ENCODE results near the gene RACGAP1. TPM values are rescaled to one million over a fixed set of nuclear protein-coding genes. Genes with fewer than 3 reads are reported as not detected.

RACGAP1 gene
- total and polyA plus RNA-seq, 2 of the 8 experiments (the other 6 are each of a cell fraction or from before 2014, with no cell fraction given) = 18.0 to 66.3 TPM

DNA sequence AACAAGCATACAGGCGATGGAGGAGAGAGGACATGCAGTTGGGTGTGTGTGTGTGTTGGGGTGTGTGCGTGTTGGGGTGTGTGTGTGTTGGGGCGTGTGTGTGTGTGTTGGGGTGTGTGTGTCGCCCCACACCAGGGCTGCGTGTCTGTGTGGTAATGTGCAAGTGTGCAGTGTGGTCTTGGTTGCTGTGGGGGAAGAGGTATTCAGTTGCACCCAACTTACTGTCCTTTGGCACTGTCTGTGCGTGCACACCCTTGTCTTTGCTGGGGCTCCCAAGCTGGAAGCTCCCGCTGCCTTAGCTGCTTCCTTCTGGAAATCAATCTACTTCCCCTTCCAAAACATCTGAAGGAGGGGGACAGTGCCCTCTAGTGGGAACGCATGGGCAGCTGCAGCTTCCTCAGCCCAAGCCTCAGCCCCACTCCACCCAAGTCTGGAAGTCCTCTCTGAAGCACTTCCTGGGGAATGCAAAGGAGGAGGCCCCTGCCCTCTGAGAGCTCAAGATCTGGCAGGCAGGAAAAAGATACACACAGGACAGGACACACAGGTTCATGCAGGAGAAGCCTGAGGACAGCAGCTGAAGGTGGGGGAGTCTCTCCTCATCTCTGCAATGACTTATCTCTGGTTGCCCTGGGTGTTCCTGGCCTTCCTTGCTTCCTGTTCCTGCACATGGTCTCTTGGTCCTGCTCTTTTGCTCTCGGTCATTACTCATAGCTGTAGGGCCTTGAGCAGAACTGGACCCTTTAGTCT lies 45.2 kb upstream of the RACGAP1 start:
- no peak overlapping the region for H3K23ac ChIP-seq (ENCODE audit: insufficient read length)
- no peak overlapping the region for H3K14ac ChIP-seq (ENCODE audit: insufficient read length)
- H2BK12ac ChIP-seq (ENCODE audit: low read depth, low read length) = peak overlapping the region; percentile 45; the same call in 1 of the 2 replicates
- H2AFZ ChIP-seq (ENCODE audit: low read length) = peak overlapping the region; percentile 83; the same call in 1 of the 2 replicates
- no peak for FAIRE-seq
- no peaks in the 10 kb centered on the region for H3K9me3 ChIP-seq (ENCODE audit: insufficient read depth in 2 of 2, low read depth in 1 of 2, low read length in 1 of 2)
- H3K79me2 ChIP-seq (ENCODE audit: control insufficient read depth in 1 of 2, insufficient read depth in 2 of 2, low read length in 2 of 2) = no peaks in the 10 kb centered on the region
- H3K27me3 ChIP-seq (replicated peaks in 1 of 4; ENCODE audit: control insufficient read depth in 3 of 4, extremely low read depth in 1 of 4, insufficient read depth in 3 of 4, low read length in 3 of 4) = peaks cover 0 to 4% (median 0%) of the 10 kb centered on the region in 4 experiments; a peak in 3 of 7 replicates
- no peak overlapping the region for H3K4ac ChIP-seq (replicated peaks; ENCODE audit: insufficient read length, low read depth, low read length)
- no peak overlapping the region for H3K56ac ChIP-seq (replicated peaks; ENCODE audit: insufficient read length, low read depth, low read length)
- no peaks in the 10 kb centered on the region for H3K36me3 ChIP-seq (ENCODE audit: control insufficient read depth in 2 of 4, insufficient read depth in 4 of 4, low read length in 3 of 4)
- H4K91ac ChIP-seq (replicated peaks; ENCODE audit: insufficient read length, low read length) = no peak overlapping the region
- no peak overlapping the region for H3K18ac ChIP-seq (ENCODE audit: extremely low read depth, low read length)
- no peak overlapping the region for H3K9ac ChIP-seq (replicated peaks in 1 of 4; ENCODE audit: extremely low read depth in 1 of 4, low read depth in 3 of 4, low read length in 3 of 4)
- POLR2A ChIA-PET (ENCODE audit: partially characterized antibody) = interaction anchor here (0.6 kb wide), 1 partner anchor 92 kb away, joined by 3 read pairs; no protein-coding TSS in a partner anchor
- no peak overlapping the region for H2AK5ac ChIP-seq (ENCODE audit: low read depth, low read length)
- peak overlapping the region; percentile 38 for H2BK120ac ChIP-seq (replicated peaks; ENCODE audit: low read depth, low read length)
- H3K27ac ChIP-seq (ENCODE audit: low read depth, low read length) = no peak overlapping the region
- H4K20me1 ChIP-seq (replicated peaks in 1 of 2; ENCODE audit: control insufficient read depth in 1 of 2, insufficient read depth in 2 of 2, low read length in 2 of 2) = no peaks in the 10 kb centered on the region
- no peak overlapping the region for H3K4me2 ChIP-seq (ENCODE audit: insufficient read depth in 1 of 2, low read depth in 2 of 2, low read length in 2 of 2)
- peak in 1 of 2 experiments; percentile 90 for DNase-seq (ENCODE audit: low read depth in 1 of 2, low spot score in 2 of 2)
- 54% methylated on average over 9 of the region's 9 CpGs; no CpG with 5 or more reads in 1 of the 2 experiments for WGBS, 2 experiments (ENCODE audit: extremely low coverage in 1 of 2, insufficient coverage in 1 of 2, insufficient read length in 1 of 2, insufficient replicate concordance in 2 of 2, low coverage in 1 of 2, low lambda C conversion rate in 2 of 2, missing lambda C conversion rate in 1 of 2)
- H2BK5ac ChIP-seq (ENCODE audit: low read depth, low read length) = no peak overlapping the region
- peak overlapping the region; percentile 34; the same call in 1 of the 2 replicates for H2BK15ac ChIP-seq (ENCODE audit: low read length)
- no peak overlapping the region for H3K4me3 ChIP-seq (ENCODE audit: extremely low read depth in 1 of 4, insufficient read depth in 2 of 4, low read depth in 3 of 4, low read length in 4 of 4)
- no peak overlapping the region for H4K8ac ChIP-seq (ENCODE audit: extremely low read depth, insufficient read depth, low read length)
- H2BK20ac ChIP-seq (ENCODE audit: low read length) = 0 out of 2 replicates have a peak overlapping the region, but pooled peaks have one; percentile 9
- no peak overlapping the region for H4K5ac ChIP-seq (ENCODE audit: insufficient read length, low read depth, low read length)
- no peaks in the 10 kb centered on the region; the same call in 1 of the 2 replicates for H3K23me2 ChIP-seq (ENCODE audit: low read depth, low read length)
- CTCF ChIA-PET (ENCODE audit: partially characterized antibody) = interaction anchor here (0.6 to 22.8 kb wide), 51 partner anchors 9 to 1259 kb away, joined by 3 to 420 read pairs (median 4); partner anchors contain the start of genes AQP6, ASIC1, BCDIN3D and COX14
- peaks cover 0 to 6% (median 3%) of the 10 kb centered on the region in 4 experiments; a peak in 5 of 7 replicates for H3K4me1 ChIP-seq (replicated peaks in 1 of 4; ENCODE audit: control insufficient read depth in 3 of 4, insufficient read depth in 4 of 4, low read length in 3 of 4)
- H3K79me1 ChIP-seq (ENCODE audit: low read depth, low read length) = no peaks in the 10 kb centered on the region
- TF ChIP-seq SIRT6 (IDR thresholded peaks at IDR 0.05; ENCODE audit: low read length) (no peak), SP4 (IDR thresholded peaks at IDR 0.05; ENCODE audit: low read length) (no peak), ATF2 (IDR thresholded peaks at IDR 0.05; ENCODE audit: low read length) (no peak), CREB1 (IDR thresholded peaks at IDR 0.05) (no peak), SRF (IDR thresholded peaks at IDR 0.05; ENCODE audit: low read depth, low read length) (no peak), USF2 (IDR thresholded peaks at IDR 0.05; ENCODE audit: low read length) (no peak), EGR1 (IDR thresholded peaks at IDR 0.05; ENCODE audit: borderline replicate concordance, low read depth, low read length) (peak; percentile 60; the same call in 1 of the 2 replicates), KDM4A (IDR thresholded peaks at IDR 0.05; ENCODE audit: low read depth, low read length, severe bottlenecking) (peak; percentile 25)
- TF ChIP-seq, protein P1, sequence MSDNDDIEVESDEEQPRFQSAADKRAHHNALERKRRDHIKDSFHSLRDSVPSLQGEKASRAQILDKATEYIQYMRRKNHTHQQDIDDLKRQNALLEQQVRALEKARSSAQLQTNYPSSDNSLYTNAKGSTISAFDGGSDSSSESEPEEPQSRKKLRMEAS (IDR thresholded peaks at IDR 0.05) = peak; percentile 61
